OCI-LY1 (cell line): ENCODE data around the gene BCL2L11.

Experiments used
- H2AFZ ChIP-seq: fragments of 200-600 bp; sonication (generic), shearing (Covaris generic); 2 replicates; pipeline ENCODE4 v1.6.0; 2014; ENCODE audit warnings: antibody characterized with exemption, mild to moderate bottlenecking, low read length
- H3F3A ChIP-seq: fragments of 200-600 bp; sonication (generic), shearing (Covaris generic); 2 replicates; pipeline ENCODE4 v1.6.0; 2014; ENCODE audit warnings: mild to moderate bottlenecking, antibody characterized with exemption, low read length, moderate library complexity; ENCODE audit not compliant: insufficient read depth
- H3K27ac ChIP-seq: fragments of 200-600 bp; sonication (generic); 2 replicates; pipeline ENCODE4 v1.5.1; 2014; ENCODE audit warnings: low read length, mixed run types, mild to moderate bottlenecking, low read depth; ENCODE audit not compliant: poor library complexity, severe bottlenecking
- H3K27me3 ChIP-seq: fragments of 200-600 bp; sonication (generic); 2 replicates; pipeline ENCODE4 v1.6.0; 2014; ENCODE audit warnings: antibody characterized with exemption, mild to moderate bottlenecking, low read length, moderate library complexity; ENCODE audit not compliant: insufficient read depth
- H3K36me3 ChIP-seq: fragments of 200-600 bp; sonication (generic); 2 replicates; pipeline ENCODE4 v1.6.1; 2014; ENCODE audit warnings: mild to moderate bottlenecking, antibody characterized with exemption, low read length, moderate library complexity, mixed read lengths; ENCODE audit not compliant: insufficient read depth
- H3K4me1 ChIP-seq: fragments of 200-600 bp; sonication (generic); 2 replicates; pipeline ENCODE4 v1.5.1; 2014; ENCODE audit warnings: mild to moderate bottlenecking, low read length, moderate library complexity; ENCODE audit not compliant: insufficient read depth, severe bottlenecking
- H3K4me2 ChIP-seq: fragments of 200-600 bp; sonication (generic), shearing (Covaris generic); 2 replicates; pipeline ENCODE4 v1.6.1; 2014; ENCODE audit warnings: low read length
- H3K4me3 ChIP-seq: fragments of 200-600 bp; sonication (generic); 2 replicates; pipeline ENCODE4 v1.5.1; 2014; ENCODE audit warnings: low read length, low read depth, mild to moderate bottlenecking, mixed read lengths; ENCODE audit not compliant: poor library complexity, severe bottlenecking
- H3K79me2 ChIP-seq: fragments of 200-600 bp; shearing (Covaris generic); 2 replicates; pipeline ENCODE4 v1.6.1; 2016; ENCODE audit warnings: mixed run types, low read length, mixed read lengths; ENCODE audit not compliant: insufficient read depth
- H3K9ac ChIP-seq: fragments of 200-600 bp; sonication (generic), shearing (Covaris generic); 2 replicates; pipeline ENCODE4 v1.6.1; 2014; ENCODE audit warnings: mild to moderate bottlenecking, low read length, mixed read lengths
- H3K9me2 ChIP-seq: fragments of 200-600 bp; sonication (generic), shearing (Covaris generic); 2 replicates; pipeline ENCODE4 v1.6.1; 2014; ENCODE audit warnings: low read depth, mild to moderate bottlenecking, low read length, mixed read lengths
- H3K9me3 ChIP-seq: fragments of 200-600 bp; shearing (Covaris generic); 2 replicates; pipeline ENCODE4 v1.6.1; 2014; ENCODE audit warnings: low read length, mixed read lengths
- H4K20me1 ChIP-seq: fragments of 200-600 bp; sonication (generic), shearing (Covaris generic); 2 replicates; pipeline ENCODE4 v1.6.0; 2016; ENCODE audit warnings: mild to moderate bottlenecking, low read length; ENCODE audit not compliant: insufficient read depth
- CTCF ChIP-seq: fragments of 200-600 bp; sonication (generic), shearing (Covaris generic); IDR thresholded peaks from 2 replicates; pipeline ENCODE4 v1.5.1; 2017; ENCODE audit warnings: mild to moderate bottlenecking, antibody characterized with exemption, low read length, moderate library complexity, mixed read lengths
- EZH2 ChIP-seq: fragments of 200-600 bp; sonication (generic), shearing (Covaris generic); IDR thresholded peaks from 2 replicates; pipeline ENCODE4 v1.8.0; 2017; ENCODE audit warnings: borderline replicate concordance, mixed run types, mild to moderate bottlenecking, antibody characterized with exemption, low read length, moderate library complexity, mixed read lengths

Gene BCL2L11

GRCh38 chr2:111176388-111176787, 55.7 kb downstream of the BCL2L11 start:
- Histone ChIP-seq H3K4me1 (peaks cover 23% of the 10 kb centered on the region), H3K4me2 (no peak overlapping the region), H3K9ac (no peak overlapping the region), H3F3A (no peaks in the 10 kb centered on the region; the same call in 1 of the 2 replicates), H3K36me3 (no peaks in the 10 kb centered on the region), H4K20me1 (no peaks in the 10 kb centered on the region), H2AFZ (no peak overlapping the region), H3K27ac (no peak overlapping the region), H3K79me2 (no peaks in the 10 kb centered on the region), H3K9me2 (no peaks in the 10 kb centered on the region), H3K9me3 (no peaks in the 10 kb centered on the region), H3K27me3 (no peaks in the 10 kb centered on the region), H3K4me3 (no peak overlapping the region)
- TF ChIP-seq EZH2 (no peak), CTCF (no peak)

GRCh38 chr2:111176867-111177266, 56.2 kb downstream of the BCL2L11 start:
- Histone ChIP-seq H3K27ac (no peak overlapping the region), H3K9me2 (no peaks in the 10 kb centered on the region), H3K27me3 (no peaks in the 10 kb centered on the region), H3K4me3 (no peak overlapping the region), H3K4me1 (peaks cover 18% of the 10 kb centered on the region), H3K4me2 (no peak overlapping the region), H3K9me3 (no peaks in the 10 kb centered on the region), H3K9ac (no peak overlapping the region), H3F3A (no peaks in the 10 kb centered on the region; the same call in 1 of the 2 replicates), H3K79me2 (no peaks in the 10 kb centered on the region), H4K20me1 (no peaks in the 10 kb centered on the region), H3K36me3 (no peaks in the 10 kb centered on the region), H2AFZ (no peak overlapping the region)
- no peak for TF ChIP-seq CTCF
- TF ChIP-seq EZH2, result no peak

- Histone ChIP-seq H3K4me3 (no peak overlapping the region), H2AFZ (no peak overlapping the region)
Measured at GRCh38 chr2:111178296-111178695, 57.6 kb downstream of the BCL2L11 start.

More at GRCh38 chr2:111178296-111178695, 57.6 kb downstream of the BCL2L11 start:
- H3K4me2 ChIP-seq, result no peak overlapping the region
- H3K4me1 ChIP-seq, result peaks cover 4% of the 10 kb centered on the region
- H3K27me3 ChIP-seq, result no peaks in the 10 kb centered on the region
- H4K20me1 ChIP-seq, result no peaks in the 10 kb centered on the region
- no peak overlapping the region for H3K27ac ChIP-seq
- no peaks in the 10 kb centered on the region for H3F3A ChIP-seq
- H3K9me3 ChIP-seq, result no peaks in the 10 kb centered on the region
- TF ChIP-seq EZH2 (no peak), CTCF (no peak)
- H3K36me3 ChIP-seq, result no peaks in the 10 kb centered on the region
- no peaks in the 10 kb centered on the region for H3K79me2 ChIP-seq
- no peak overlapping the region for H3K9ac ChIP-seq
- H3K9me2 ChIP-seq, result no peaks in the 10 kb centered on the region
